SK-N-SH (cell line): Measurements from ENCODE around the gene BEGAIN. TPM values are rescaled to one million over a fixed set of nuclear protein-coding genes. Genes with fewer than 3 reads are reported as not detected.

Experiments used
- CTCF ChIA-PET: fragments of 300-600, 350-600 bp; formaldehyde crosslinking; extraction: SDS; loops from one replicate; lab custom pipeline; 2021; lab: Yijun Ruan, JAX
- POLR2A ChIA-PET: fragments of 350-600 bp; sonication (Branson Sonifier 250); formaldehyde crosslinking; extraction: SDS; loops from one replicate; lab custom pipeline; 2020; ENCODE audit warnings: antibody characterized with exemption, inconsistent platforms; lab: Yijun Ruan, JAX
- DNase-seq: peaks from one replicate; pipeline ENCODE4 v3.0.0; 2012
- H2AFZ ChIP-seq: fragments of 200-600 bp; sonication (generic); 2 replicates; pipeline ENCODE4 v1.8.1; 2016; ENCODE audit warnings: antibody characterized with exemption, mild to moderate bottlenecking, low read depth
- H3F3A ChIP-seq: fragments of 200-600 bp; sonication (generic); replicated peaks from 2 replicates; pipeline ENCODE3; 2016; ENCODE audit warnings: antibody characterized with exemption, mild to moderate bottlenecking; ENCODE audit not compliant: insufficient read depth
- H3K27ac ChIP-seq, 2 experiments: fragments of 200-500 bp in 1 of 2; fragments of 200-600 bp in 1 of 2; sonication (Bioruptor generic) in 1 of 2; sonication (generic), shearing (Covaris generic) in 1 of 2; 2 replicates each; pipeline versions ENCODE4 v1.5.1 to v1.6.1; 2014 to 2016; ENCODE audit warnings: low read depth in 2 of 2, inconsistent platforms in 1 of 2, low read length in 1 of 2, mild to moderate bottlenecking in 1 of 2, mixed read lengths in 1 of 2
- H3K27me3 ChIP-seq: fragments of 200-600 bp; sonication (generic), shearing (Covaris generic); 2 replicates; pipeline ENCODE4 v1.6.1; 2016; ENCODE audit warnings: mixed run types; ENCODE audit not compliant: insufficient read depth
- H3K36me3 ChIP-seq, 2 experiments: fragments of 200-500 bp in 1 of 2; fragments of 200-600 bp in 1 of 2; sonication (Bioruptor generic) in 1 of 2; sonication (generic) in 1 of 2; replicated peaks in 1 of 2; 2 replicates each; pipeline versions ENCODE3 to v1.5.1; 2014 to 2016; ENCODE audit warnings: low read length in 1 of 2, mild to moderate bottlenecking in 1 of 2; ENCODE audit not compliant: insufficient read depth in 2 of 2, control insufficient read depth in 1 of 2
- H3K4me1 ChIP-seq, 2 experiments: fragments of 200-500 bp in 1 of 2; fragments of 200-600 bp in 1 of 2; sonication (Bioruptor generic) in 1 of 2; sonication (generic), shearing (Covaris generic) in 1 of 2; 2 replicates each; pipeline versions ENCODE4 v1.5.1 to v1.6.1; 2014 to 2016; ENCODE audit warnings: low read depth in 1 of 2, low read length in 1 of 2, mixed run types in 1 of 2; ENCODE audit not compliant: insufficient read depth in 2 of 2, control insufficient read depth in 1 of 2
- H3K4me2 ChIP-seq: fragments of 200-600 bp; sonication (generic), shearing (Covaris generic); 2 replicates; pipeline ENCODE4 v1.6.1; 2017; ENCODE audit warnings: mixed run types
- H3K4me3 ChIP-seq, 2 experiments: fragments of 200-500 bp in 1 of 2; fragments of 200-600 bp in 1 of 2; sonication (Bioruptor generic) in 1 of 2; sonication (generic), shearing (Covaris generic) in 1 of 2; 2 replicates each; pipeline versions ENCODE4 v1.5.1 to v1.8.1; 2014 to 2016; ENCODE audit warnings: low read depth in 2 of 2, inconsistent platforms in 1 of 2, low read length in 1 of 2, mild to moderate bottlenecking in 1 of 2, mixed read lengths in 1 of 2, moderate library complexity in 1 of 2
- H3K79me2 ChIP-seq: fragments of 200-600 bp; sonication (generic); 2 replicates; pipeline ENCODE4 v1.8.1; 2017; ENCODE audit warnings: mild to moderate bottlenecking; ENCODE audit not compliant: insufficient read depth
- H3K9ac ChIP-seq: fragments of 200-600 bp; sonication (generic); 2 replicates; pipeline ENCODE4 v1.6.1; 2017; ENCODE audit warnings: mixed run types
- H3K9me2 ChIP-seq: fragments of 200-600 bp; sonication (generic); 2 replicates; pipeline ENCODE4 v1.6.1; 2017; ENCODE audit warnings: mixed run types
- H3K9me3 ChIP-seq: fragments of 200-600 bp; sonication (generic); 2 replicates; pipeline ENCODE4 v1.6.1; 2017; ENCODE audit warnings: mixed run types, mild to moderate bottlenecking, moderate library complexity
- H4K20me1 ChIP-seq: fragments of 200-600 bp; sonication (generic); 2 replicates; pipeline ENCODE4 v1.6.1; 2017; ENCODE audit warnings: mild to moderate bottlenecking, mixed run types; ENCODE audit not compliant: insufficient read depth
- FOXM1 ChIP-seq: IDR thresholded peaks from 2 replicates; pipeline ENCODE4 v1.4.0; 2012; ENCODE audit warnings: low read depth, mild to moderate bottlenecking
- MEF2A ChIP-seq: IDR thresholded peaks from 2 replicates; pipeline ENCODE4 v1.4.0; 2012; ENCODE audit warnings: low read depth, borderline replicate concordance
- MXI1 ChIP-seq: IDR thresholded peaks from 2 replicates; pipeline ENCODE4 v1.6.1; 2012; ENCODE audit warnings: mild to moderate bottlenecking, low read depth, low read length, improper control_type of control experiment
- RAD21 ChIP-seq: IDR thresholded peaks from 2 replicates; pipeline ENCODE4 v1.6.1; 2012; ENCODE audit warnings: mild to moderate bottlenecking, low read length
- RCOR1 ChIP-seq: fragments of 150-350 bp; IDR thresholded peaks from 2 replicates; pipeline ENCODE4 v1.6.1; 2017; ENCODE audit warnings: antibody characterized with exemption, low read length
- YY1 ChIP-seq: IDR thresholded peaks from 2 replicates; pipeline ENCODE4 v1.4.0; 2012; ENCODE audit warnings: low read depth, mild to moderate bottlenecking
- WGBS: methylation state at CpG from one replicate; pipeline ENCODE4 v1.1.6; 2017; ENCODE audit warnings: low lambda C conversion rate; 5-methylcytosine and 5-hydroxymethylcytosine counted together
- polyA plus RNA-seq, 3 experiments: library from polyadenylated mRNA; depleted of rRNA; stranded (reverse); fragments of >200 nt; gene quantifications; 2 replicates each; pipeline ENCODE4 v1.2.3, GENCODE V29; 2012
- TF ChIP-seq, protein P1 (sequence below): IDR thresholded peaks from 2 replicates; pipeline ENCODE4 v1.4.0; 2012; ENCODE audit warnings: low read depth
- TF ChIP-seq, protein P2 (sequence below): IDR thresholded peaks from 2 replicates; pipeline ENCODE4 v1.4.0; 2012; ENCODE audit warnings: low read depth, borderline replicate concordance
- TF ChIP-seq, protein P3 (sequence below): IDR thresholded peaks from 2 replicates; pipeline ENCODE4 v1.4.0; 2012; ENCODE audit warnings: low read depth, borderline replicate concordance

Gene BEGAIN
- polyA plus RNA-seq, 1 of the 3 experiments (the other 2 are of a cell fraction), result 4.2 TPM

DNA sequence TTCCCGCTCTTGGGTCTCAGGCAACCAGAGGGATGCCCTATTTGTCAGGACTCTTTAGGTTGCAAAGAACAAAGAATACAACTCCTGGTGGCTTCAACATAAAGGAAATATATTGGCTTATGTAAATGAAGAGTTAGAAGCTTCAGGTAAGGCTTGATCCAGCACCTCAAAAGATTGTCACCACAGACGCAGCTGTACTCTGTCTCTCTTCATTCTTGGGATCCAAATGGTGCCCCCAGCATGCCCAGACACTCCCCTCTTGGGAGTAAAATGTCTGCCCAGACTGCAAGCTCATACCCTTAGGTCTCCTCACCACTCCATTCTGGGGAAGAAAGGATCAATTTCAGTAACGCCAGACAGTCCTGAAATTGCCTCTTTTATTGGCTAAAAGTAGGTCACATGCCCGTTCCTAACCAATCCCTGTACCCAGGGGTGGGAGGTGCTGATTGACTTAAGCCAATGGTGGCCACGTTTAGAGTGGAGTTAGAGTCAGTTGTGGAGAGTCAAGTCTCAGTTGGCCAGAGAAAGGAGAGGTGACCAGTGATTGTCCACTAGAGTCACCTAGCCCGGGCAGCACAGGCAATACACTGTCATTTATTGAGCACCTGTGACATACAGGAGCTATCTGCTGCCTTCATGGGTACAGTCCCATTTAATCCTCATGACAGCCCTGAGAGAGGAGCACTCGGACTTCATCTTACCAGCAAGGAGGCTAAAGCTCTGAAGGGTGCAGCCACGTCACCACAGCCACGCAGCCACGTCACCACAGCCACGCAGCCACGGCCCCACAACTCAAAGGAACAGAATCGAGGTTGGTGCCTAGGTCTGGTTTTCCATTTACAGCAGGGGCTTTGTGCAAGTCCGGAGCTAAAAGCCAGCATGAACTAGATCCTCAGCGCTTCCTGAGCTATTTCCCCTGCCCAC is 19.7 kb upstream of the BEGAIN start (continued):
- TF ChIP-seq, protein P1, sequence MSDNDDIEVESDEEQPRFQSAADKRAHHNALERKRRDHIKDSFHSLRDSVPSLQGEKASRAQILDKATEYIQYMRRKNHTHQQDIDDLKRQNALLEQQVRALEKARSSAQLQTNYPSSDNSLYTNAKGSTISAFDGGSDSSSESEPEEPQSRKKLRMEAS, result no peak
- TF ChIP-seq MEF2A (no peak), RAD21 (no peak), RCOR1 (no peak)
- TF ChIP-seq, protein P2, sequence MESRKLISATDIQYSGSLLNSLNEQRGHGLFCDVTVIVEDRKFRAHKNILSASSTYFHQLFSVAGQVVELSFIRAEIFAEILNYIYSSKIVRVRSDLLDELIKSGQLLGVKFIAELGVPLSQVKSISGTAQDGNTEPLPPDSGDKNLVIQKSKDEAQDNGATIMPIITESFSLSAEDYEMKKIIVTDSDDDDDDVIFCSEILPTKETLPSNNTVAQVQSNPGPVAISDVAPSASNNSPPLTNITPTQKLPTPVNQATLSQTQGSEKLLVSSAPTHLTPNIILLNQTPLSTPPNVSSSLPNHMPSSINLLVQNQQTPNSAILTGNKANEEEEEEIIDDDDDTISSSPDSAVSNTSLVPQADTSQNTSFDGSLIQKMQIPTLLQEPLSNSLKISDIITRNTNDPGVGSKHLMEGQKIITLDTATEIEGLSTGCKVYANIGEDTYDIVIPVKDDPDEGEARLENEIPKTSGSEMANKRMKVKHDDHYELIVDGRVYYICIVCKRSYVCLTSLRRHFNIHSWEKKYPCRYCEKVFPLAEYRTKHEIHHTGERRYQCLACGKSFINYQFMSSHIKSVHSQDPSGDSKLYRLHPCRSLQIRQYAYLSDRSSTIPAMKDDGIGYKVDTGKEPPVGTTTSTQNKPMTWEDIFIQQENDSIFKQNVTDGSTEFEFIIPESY, result no peak

DNA sequence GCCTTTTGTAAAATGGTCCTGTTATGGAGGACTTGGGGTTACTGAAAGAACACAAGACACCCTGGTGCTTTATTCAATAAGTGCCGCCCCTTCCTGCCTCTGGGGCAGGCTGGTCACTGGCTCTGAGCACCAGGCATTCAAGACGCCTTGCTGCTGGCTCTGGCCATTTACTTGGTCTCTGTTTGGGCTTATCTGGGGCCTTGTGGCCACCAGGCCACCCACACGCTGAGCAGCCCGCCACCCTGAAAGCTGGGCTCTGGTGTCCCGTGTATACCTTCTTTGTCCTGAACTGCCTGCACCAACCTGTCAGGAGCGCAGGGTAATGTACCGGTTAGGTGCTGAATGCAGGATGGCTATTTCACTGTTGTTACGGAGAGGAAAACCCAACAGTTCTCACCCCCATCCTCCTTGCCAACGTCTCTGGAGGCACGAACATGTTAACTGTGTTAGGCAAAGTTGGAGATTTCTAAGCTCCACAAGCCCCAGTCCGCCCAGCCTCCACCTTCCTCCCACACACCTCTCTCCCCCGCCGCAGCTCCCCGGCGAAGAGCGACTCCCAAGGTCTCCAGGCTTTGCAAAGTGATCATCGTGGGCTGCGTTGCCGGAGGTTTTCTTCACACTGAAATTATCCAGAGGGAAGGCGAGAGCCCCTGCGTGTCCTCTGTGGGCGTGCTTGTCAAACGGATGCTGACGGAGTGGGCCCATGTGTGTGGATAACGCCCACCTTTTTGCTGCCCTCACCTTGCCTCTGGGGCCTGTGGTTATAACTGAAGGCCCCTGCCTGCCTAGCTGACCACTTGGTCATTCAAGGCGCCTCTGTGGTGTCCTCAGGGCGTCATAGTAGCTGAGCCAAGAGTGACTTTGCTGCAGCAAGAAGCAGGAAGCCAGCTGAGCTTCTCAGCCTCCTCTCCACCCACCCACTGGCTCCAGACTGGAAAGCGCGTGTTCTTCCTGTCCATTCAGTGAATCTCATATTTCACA is 18.8 kb upstream of the BEGAIN start:
- no peaks in the 10 kb centered on the region for H3F3A ChIP-seq
- CTCF ChIA-PET, result interaction anchor here (0.8 to 1.5 kb wide), 3 partner anchors 8 to 295 kb away, joined by 3 to 5 read pairs (median 3); no protein-coding TSS in a partner anchor
- peaks cover 3% of the 10 kb centered on the region; the same call in 1 of the 2 replicates for H3K9me3 ChIP-seq
- TF ChIP-seq MXI1, result no peak
- TF ChIP-seq FOXM1, result no peak
- TF ChIP-seq, all 33 proteins: peak for 0
- Histone ChIP-seq H3K4me3 (no peak overlapping the region), H3K36me3 (no peaks in the 10 kb centered on the region), H4K20me1 (no peaks in the 10 kb centered on the region), H3K4me1 (peaks cover 0 to 28% of the 10 kb centered on the region in 2 experiments; a peak in 1 of 4 replicates), H2AFZ (no peak overlapping the region), H3K4me2 (no peak overlapping the region), H3K9me2 (no peaks in the 10 kb centered on the region), H3K27ac (peak overlapping the region in 1 of 2 experiments; percentile 67; a peak in 1 of 4 replicates), H3K9ac (no peak overlapping the region), H3K79me2 (no peaks in the 10 kb centered on the region), H3K27me3 (no peaks in the 10 kb centered on the region)
- WGBS, result 78% methylated on average over 27 of the region's 29 CpGs
- POLR2A ChIA-PET, result no interaction called here
- peak; percentile 57 for DNase-seq

DNA sequence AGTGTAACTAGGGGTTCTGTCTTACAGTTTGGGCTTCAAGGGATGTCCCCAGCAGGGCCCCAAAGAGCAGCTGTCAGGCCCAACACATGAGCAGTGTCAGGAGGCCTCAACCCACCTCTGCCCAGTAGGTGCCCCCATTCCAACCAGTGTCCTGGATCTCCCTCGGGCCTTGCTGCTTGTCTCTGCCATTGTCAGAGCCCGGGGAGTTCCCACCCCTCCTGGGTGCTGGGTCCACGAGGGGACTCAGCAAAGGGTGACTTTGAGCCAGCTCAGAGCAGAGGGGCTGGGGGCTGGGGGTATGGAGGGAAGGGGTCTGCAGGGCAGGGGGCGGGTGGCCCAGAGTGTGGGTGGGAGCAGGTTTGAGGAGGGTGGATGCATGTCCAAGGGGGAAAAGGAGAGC is 18.0 kb upstream of the BEGAIN start:
- no peak for DNase-seq
- Histone ChIP-seq H3K36me3 (no peaks in the 10 kb centered on the region), H3F3A (no peaks in the 10 kb centered on the region), H3K79me2 (no peaks in the 10 kb centered on the region), H3K9me2 (no peaks in the 10 kb centered on the region), H3K4me3 (no peak overlapping the region), H3K4me2 (no peak overlapping the region), H3K4me1 (peaks cover 0 to 24% of the 10 kb centered on the region in 2 experiments; a peak in 1 of 4 replicates), H3K9ac (no peak overlapping the region), H3K27ac (peak overlapping the region in 1 of 2 experiments; percentile 28; a peak in 1 of 4 replicates), H3K9me3 (peaks cover 7% of the 10 kb centered on the region; the same call in 1 of the 2 replicates), H2AFZ (no peak overlapping the region), H3K27me3 (no peaks in the 10 kb centered on the region), H4K20me1 (no peaks in the 10 kb centered on the region)
- 25% methylated on average over 3 of the region's 4 CpGs for WGBS
- POLR2A ChIA-PET, result no interaction called here
- CTCF ChIA-PET, result interaction anchor here (0.8 to 1.5 kb wide), 3 partner anchors 8 to 296 kb away, joined by 3 to 5 read pairs (median 3); no protein-coding TSS in a partner anchor
- TF ChIP-seq YY1, result no peak
- TF ChIP-seq, protein P3, sequence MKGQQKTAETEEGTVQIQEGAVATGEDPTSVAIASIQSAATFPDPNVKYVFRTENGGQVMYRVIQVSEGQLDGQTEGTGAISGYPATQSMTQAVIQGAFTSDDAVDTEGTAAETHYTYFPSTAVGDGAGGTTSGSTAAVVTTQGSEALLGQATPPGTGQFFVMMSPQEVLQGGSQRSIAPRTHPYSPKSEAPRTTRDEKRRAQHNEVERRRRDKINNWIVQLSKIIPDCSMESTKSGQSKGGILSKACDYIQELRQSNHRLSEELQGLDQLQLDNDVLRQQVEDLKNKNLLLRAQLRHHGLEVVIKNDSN, result no peak
